DND-41 (cell line): Measurements from ENCODE around the gene TAOK1.

Experiments
- ATAC-seq: fragments of 200-7000 bp; cut with Tn5 transposase; 3 replicates; pipeline ENCODE4 v1.9.1; 2021; ENCODE audit warnings: low read depth; ENCODE audit not compliant: insufficient read depth
- DNase-seq: peaks from one replicate; pipeline ENCODE4 v3.0.0-alpha.2; 2020
- H2AFZ ChIP-seq: 2 replicates; pipeline ENCODE4 v1.6.0; 2012; ENCODE audit warnings: low read depth, low read length
- H3K27ac ChIP-seq: 2 replicates; pipeline ENCODE4 v1.5.1; 2012; ENCODE audit warnings: low read length, inconsistent platforms
- H3K27me3 ChIP-seq: fragments of 200-600 bp; sonication (generic); 2 replicates; pipeline ENCODE4 v1.6.0; 2012; ENCODE audit warnings: low read length, mild to moderate bottlenecking, inconsistent platforms; ENCODE audit not compliant: insufficient read depth, poor library complexity
- H3K36me3 ChIP-seq: 2 replicates; pipeline ENCODE4 v1.5.1; 2012; ENCODE audit warnings: low read length, inconsistent platforms; ENCODE audit not compliant: insufficient read depth
- H3K4me1 ChIP-seq: 2 replicates; pipeline ENCODE4 v1.5.1; 2012; ENCODE audit warnings: mild to moderate bottlenecking, low read length; ENCODE audit not compliant: insufficient read depth
- H3K4me2 ChIP-seq: 2 replicates; pipeline ENCODE4 v1.6.0; 2012; ENCODE audit warnings: mild to moderate bottlenecking, moderate library complexity, low read length, inconsistent platforms; ENCODE audit not compliant: insufficient read depth
- H3K4me3 ChIP-seq, 2 experiments: fragments of 200-600 bp in 1 of 2; shearing (Covaris generic) in 1 of 2; 2 replicates each; pipeline ENCODE4 v1.5.1; 2012 to 2016; ENCODE audit warnings: inconsistent platforms in 2 of 2, low read length in 2 of 2, mild to moderate bottlenecking in 2 of 2, low read depth in 1 of 2, moderate library complexity in 1 of 2
- H3K79me2 ChIP-seq: 2 replicates; pipeline ENCODE4 v1.6.0; 2012; ENCODE audit warnings: low read length, inconsistent platforms; ENCODE audit not compliant: insufficient read depth
- H3K9ac ChIP-seq: 2 replicates; pipeline ENCODE4 v1.6.0; 2012; ENCODE audit warnings: low read depth, mild to moderate bottlenecking, inconsistent platforms, low read length, moderate library complexity
- H3K9me3 ChIP-seq: 2 replicates; pipeline ENCODE4 v1.5.1; 2012; ENCODE audit warnings: low read length, moderate library complexity, mild to moderate bottlenecking, inconsistent platforms; ENCODE audit not compliant: insufficient read depth, severe bottlenecking
- H4K20me1 ChIP-seq: 2 replicates; pipeline ENCODE4 v1.6.0; 2012; ENCODE audit warnings: low read length; ENCODE audit not compliant: insufficient read depth
- EZH2 ChIP-seq: IDR thresholded peaks from 3 replicates; pipeline ENCODE4 v1.6.1; 2012; ENCODE audit warnings: borderline replicate concordance, low read depth, mild to moderate bottlenecking, moderate library complexity, low read length, inconsistent platforms; ENCODE audit not compliant: severe bottlenecking
- TF ChIP-seq, protein P1 (sequence below): IDR thresholded peaks from 2 replicates; pipeline ENCODE4 v1.5.1; 2012; ENCODE audit warnings: borderline replicate concordance, low read length, moderate library complexity, mild to moderate bottlenecking; ENCODE audit not compliant: poor library complexity, severe bottlenecking; ENCODE audit errors: extremely low read depth

The TAOK1 gene

DNA sequence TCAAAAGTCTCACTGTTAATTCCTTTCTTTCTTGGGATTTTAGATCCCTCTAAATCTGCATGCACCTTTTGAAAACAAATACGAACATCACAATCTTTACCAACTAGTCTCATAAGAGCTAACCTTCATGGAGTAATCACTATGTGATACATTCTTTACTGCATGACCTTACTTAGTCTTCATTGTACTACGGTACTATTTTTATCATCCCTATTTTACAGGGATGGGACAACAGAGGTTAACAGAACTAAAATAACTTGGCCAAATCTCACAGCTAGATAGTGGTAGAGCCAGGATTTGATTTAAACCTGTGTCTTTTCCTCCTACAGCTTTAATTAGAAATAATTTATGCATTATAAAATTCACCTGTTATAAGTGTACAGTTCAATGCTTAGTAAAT lies 32.9 kb upstream of the TAOK1 start:
- Histone ChIP-seq H3K4me1 (no peaks in the 10 kb centered on the region), H3K79me2 (no peaks in the 10 kb centered on the region), H3K4me2 (no peak overlapping the region), H3K27me3 (no peaks in the 10 kb centered on the region), H2AFZ (no peak overlapping the region), H3K9ac (no peak overlapping the region), H3K36me3 (no peaks in the 10 kb centered on the region), H3K4me3 (no peak overlapping the region), H3K27ac (no peak overlapping the region), H3K9me3 (no peaks in the 10 kb centered on the region), H4K20me1 (no peaks in the 10 kb centered on the region)
- DNase-seq (no peak), ATAC-seq (no peak)
- TF ChIP-seq EZH2 = no peak
- TF ChIP-seq, protein P1, sequence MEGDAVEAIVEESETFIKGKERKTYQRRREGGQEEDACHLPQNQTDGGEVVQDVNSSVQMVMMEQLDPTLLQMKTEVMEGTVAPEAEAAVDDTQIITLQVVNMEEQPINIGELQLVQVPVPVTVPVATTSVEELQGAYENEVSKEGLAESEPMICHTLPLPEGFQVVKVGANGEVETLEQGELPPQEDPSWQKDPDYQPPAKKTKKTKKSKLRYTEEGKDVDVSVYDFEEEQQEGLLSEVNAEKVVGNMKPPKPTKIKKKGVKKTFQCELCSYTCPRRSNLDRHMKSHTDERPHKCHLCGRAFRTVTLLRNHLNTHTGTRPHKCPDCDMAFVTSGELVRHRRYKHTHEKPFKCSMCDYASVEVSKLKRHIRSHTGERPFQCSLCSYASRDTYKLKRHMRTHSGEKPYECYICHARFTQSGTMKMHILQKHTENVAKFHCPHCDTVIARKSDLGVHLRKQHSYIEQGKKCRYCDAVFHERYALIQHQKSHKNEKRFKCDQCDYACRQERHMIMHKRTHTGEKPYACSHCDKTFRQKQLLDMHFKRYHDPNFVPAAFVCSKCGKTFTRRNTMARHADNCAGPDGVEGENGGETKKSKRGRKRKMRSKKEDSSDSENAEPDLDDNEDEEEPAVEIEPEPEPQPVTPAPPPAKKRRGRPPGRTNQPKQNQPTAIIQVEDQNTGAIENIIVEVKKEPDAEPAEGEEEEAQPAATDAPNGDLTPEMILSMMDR = no peak

DNA sequence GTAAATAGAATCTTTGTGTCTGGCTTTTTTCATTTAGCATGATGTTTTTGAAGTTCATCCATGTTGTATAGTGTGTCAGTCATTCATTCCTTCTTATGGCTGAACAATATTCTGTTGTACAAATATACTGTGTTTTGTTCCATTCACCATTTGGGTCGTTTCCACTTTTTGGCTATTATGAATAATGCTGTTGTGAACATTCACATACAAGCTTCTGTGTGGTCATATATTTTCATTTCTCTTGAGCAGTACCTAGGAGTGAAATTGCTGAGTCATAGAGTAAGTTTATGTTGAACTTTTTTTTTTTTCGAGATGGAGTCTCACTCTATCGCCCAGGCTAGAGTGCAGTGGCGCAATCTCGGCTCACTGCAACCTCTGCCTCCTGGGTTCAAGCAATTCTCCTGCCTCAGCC lies 32.3 kb upstream of the TAOK1 start:
- no peak for DNase-seq
- Histone ChIP-seq H2AFZ (no peak overlapping the region), H3K27ac (no peak overlapping the region), H3K79me2 (no peaks in the 10 kb centered on the region), H3K9ac (no peak overlapping the region), H3K36me3 (no peaks in the 10 kb centered on the region), H3K4me3 (no peak overlapping the region), H3K4me1 (no peaks in the 10 kb centered on the region), H3K4me2 (no peak overlapping the region), H3K9me3 (no peaks in the 10 kb centered on the region), H4K20me1 (no peaks in the 10 kb centered on the region), H3K27me3 (no peaks in the 10 kb centered on the region)
- ATAC-seq = no peak
- TF ChIP-seq, protein P1 = no peak

DNA sequence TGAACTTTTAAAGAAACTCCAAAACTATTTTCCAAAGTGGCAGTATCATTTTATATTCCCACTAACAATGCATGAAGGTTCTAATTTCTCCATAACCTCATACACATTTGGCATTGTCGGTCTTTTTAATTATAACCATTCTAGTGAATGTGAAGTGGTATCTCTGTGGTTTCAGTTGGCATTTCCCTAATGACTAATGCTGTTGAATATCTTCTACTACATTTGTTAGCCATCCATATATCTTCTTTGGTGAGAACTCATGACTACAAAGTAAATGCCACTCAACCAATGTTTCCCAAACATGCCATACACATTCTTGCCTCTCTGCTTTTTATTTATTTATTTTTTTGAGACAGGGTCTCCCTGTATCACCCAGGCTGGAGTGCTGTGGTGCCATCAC lies 31.7 kb upstream of the TAOK1 start:
- H3K79me2 ChIP-seq = no peaks in the 10 kb centered on the region
- H4K20me1 ChIP-seq = no peaks in the 10 kb centered on the region
- H3K4me3 ChIP-seq = no peak overlapping the region
- H2AFZ ChIP-seq = no peak overlapping the region
- no peaks in the 10 kb centered on the region for H3K9me3 ChIP-seq
- no peak overlapping the region for H3K4me2 ChIP-seq
- no peak overlapping the region for H3K9ac ChIP-seq
- H3K27ac ChIP-seq = no peak overlapping the region
- DNase-seq (no peak), ATAC-seq (no peak)
- TF ChIP-seq EZH2 = no peak
- TF ChIP-seq, protein P1 = no peak
- no peaks in the 10 kb centered on the region for H3K4me1 ChIP-seq
- no peaks in the 10 kb centered on the region for H3K36me3 ChIP-seq
- no peaks in the 10 kb centered on the region for H3K27me3 ChIP-seq

DNA sequence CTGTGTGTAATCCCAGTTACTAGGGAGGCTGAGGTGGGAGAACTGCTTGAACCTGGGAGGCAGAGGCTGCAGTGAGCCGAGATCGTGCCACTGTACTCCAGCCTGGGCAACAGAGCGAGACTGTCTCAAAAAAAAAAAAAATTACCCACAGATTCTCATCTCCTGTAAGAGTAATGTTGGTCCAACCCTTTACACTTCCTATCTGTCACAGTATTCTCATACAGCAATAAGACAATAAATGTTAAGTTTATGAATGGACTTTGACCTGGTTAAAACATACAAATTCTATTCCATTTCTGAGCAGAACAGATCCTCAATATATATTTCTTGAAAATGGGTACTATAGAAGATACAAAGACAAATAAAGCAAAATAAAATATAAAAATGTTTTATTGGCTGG lies 30.4 kb upstream of the TAOK1 start:
- Histone ChIP-seq H3K27ac (no peak overlapping the region), H3K4me1 (no peaks in the 10 kb centered on the region), H3K36me3 (no peaks in the 10 kb centered on the region), H3K4me2 (no peak overlapping the region), H3K9ac (no peak overlapping the region), H3K9me3 (no peaks in the 10 kb centered on the region), H4K20me1 (no peaks in the 10 kb centered on the region), H2AFZ (no peak overlapping the region), H3K79me2 (no peaks in the 10 kb centered on the region), H3K27me3 (no peaks in the 10 kb centered on the region), H3K4me3 (no peak overlapping the region)
- TF ChIP-seq, protein P1 = no peak
- no peak for TF ChIP-seq EZH2
- no peak for ATAC-seq
- no peak for DNase-seq
